Sigmoid colon (tissue), 7 donors: ENCODE data around the gene SLC16A5. TPM values are rescaled to one million over a fixed set of nuclear protein-coding genes. Genes with fewer than 3 reads are reported as not detected.

Source experiments
- DNase-seq: peaks from one replicate; pipeline ENCODE4 v3.0.0-alpha.2; 2019
- H3K27ac ChIP-seq, 4 donors: fragments of 200-600 bp; sonication (generic); one replicate each; pipeline ENCODE4 v1.5.1; 2016 to 2019; ENCODE audit warnings: mild to moderate bottlenecking in 1 of 4
- H3K27me3 ChIP-seq, 3 donors: fragments of 200-600 bp; sonication (generic); one replicate each; pipeline ENCODE4 v1.5.1; 2019; ENCODE audit warnings: mild to moderate bottlenecking in 1 of 3
- H3K36me3 ChIP-seq, 4 donors: fragments of 200-600 bp; sonication (generic); one replicate each; pipeline ENCODE4 v1.5.1; 2016 to 2019
- H3K4me1 ChIP-seq, 4 donors: fragments of 200-600 bp; sonication (generic); one replicate each; pipeline ENCODE4 v1.5.1; 2017 to 2019
- H3K4me3 ChIP-seq, 4 donors: fragments of 200-600 bp; sonication (generic); one replicate each; pipeline ENCODE4 v1.5.1; 2017 to 2019; ENCODE audit warnings: mild to moderate bottlenecking in 2 of 4, moderate library complexity in 1 of 4
- H3K9me3 ChIP-seq, 4 donors: fragments of 200-600 bp in 3 of 4; sonication (generic) in 3 of 4; one replicate each; pipeline versions ENCODE4 v1.5.1 to v1.6.1; 2013 to 2019
- EP300 ChIP-seq, 4 donors: sonication (generic); formaldehyde crosslinking; IDR thresholded peaks; one replicate each; pipeline ENCODE4 v1.6.1; 2017; ENCODE audit warnings: antibody characterized with exemption in 4 of 4
- POLR2A ChIP-seq, 2 donors: fragments of 450-650 bp; IDR thresholded peaks; one replicate each; pipeline ENCODE4 v1.6.1; 2016; ENCODE audit warnings: antibody characterized with exemption in 2 of 2, mild to moderate bottlenecking in 2 of 2, moderate library complexity in 2 of 2
- POLR2AphosphoS5 ChIP-seq, 4 donors: sonication (generic); formaldehyde crosslinking; IDR thresholded peaks; one replicate each; pipeline ENCODE4 v1.6.1; 2017; ENCODE audit warnings: antibody characterized with exemption in 4 of 4
- WGBS, 2 donors: extraction: QIAGEN DNeasy Blood & Tissue Kit; methylation state at CpG; one replicate each; pipeline ENCODE4 v1.1.7; 2013; 5-methylcytosine and 5-hydroxymethylcytosine counted together
- intact Hi-C: fragments of 100-400 bp; cut with DNase I; formaldehyde crosslinking; loops from one replicate; pipeline ENCODE4 v1.15.1; 2023
- polyA plus RNA-seq, 3 donors: library from polyadenylated mRNA; stranded (reverse); fragments of 200-250 nt; gene quantifications; one replicate each; pipeline ENCODE4 v1.2.3, GENCODE V29; 2013
- total RNA-seq, 4 donors: library from RNA; depleted of rRNA; stranded (reverse); fragments of >200 nt; gene quantifications; one replicate each; pipeline ENCODE4 v1.1.0, GENCODE V29; 2016
- TF ChIP-seq, protein P1 (sequence below), 4 experiments: fragments of 450-650 bp in 3 of 4; fragments of 200-600 bp in 1 of 4; IDR thresholded peaks; one replicate each; pipeline ENCODE4 v1.5.1; 2016 to 2019; ENCODE audit warnings: antibody characterized with exemption in 4 of 4, mild to moderate bottlenecking in 3 of 4, moderate library complexity in 2 of 4
- donor health status: healthy with polysubstance abuse.
- donor health status: Bipolar disorder and iron deficiency.
- donor health status: healthy.

SLC16A5 gene
- total and polyA plus RNA-seq, 7 donors: 2.6 to 31.1 (median 8.1) TPM

DNA sequence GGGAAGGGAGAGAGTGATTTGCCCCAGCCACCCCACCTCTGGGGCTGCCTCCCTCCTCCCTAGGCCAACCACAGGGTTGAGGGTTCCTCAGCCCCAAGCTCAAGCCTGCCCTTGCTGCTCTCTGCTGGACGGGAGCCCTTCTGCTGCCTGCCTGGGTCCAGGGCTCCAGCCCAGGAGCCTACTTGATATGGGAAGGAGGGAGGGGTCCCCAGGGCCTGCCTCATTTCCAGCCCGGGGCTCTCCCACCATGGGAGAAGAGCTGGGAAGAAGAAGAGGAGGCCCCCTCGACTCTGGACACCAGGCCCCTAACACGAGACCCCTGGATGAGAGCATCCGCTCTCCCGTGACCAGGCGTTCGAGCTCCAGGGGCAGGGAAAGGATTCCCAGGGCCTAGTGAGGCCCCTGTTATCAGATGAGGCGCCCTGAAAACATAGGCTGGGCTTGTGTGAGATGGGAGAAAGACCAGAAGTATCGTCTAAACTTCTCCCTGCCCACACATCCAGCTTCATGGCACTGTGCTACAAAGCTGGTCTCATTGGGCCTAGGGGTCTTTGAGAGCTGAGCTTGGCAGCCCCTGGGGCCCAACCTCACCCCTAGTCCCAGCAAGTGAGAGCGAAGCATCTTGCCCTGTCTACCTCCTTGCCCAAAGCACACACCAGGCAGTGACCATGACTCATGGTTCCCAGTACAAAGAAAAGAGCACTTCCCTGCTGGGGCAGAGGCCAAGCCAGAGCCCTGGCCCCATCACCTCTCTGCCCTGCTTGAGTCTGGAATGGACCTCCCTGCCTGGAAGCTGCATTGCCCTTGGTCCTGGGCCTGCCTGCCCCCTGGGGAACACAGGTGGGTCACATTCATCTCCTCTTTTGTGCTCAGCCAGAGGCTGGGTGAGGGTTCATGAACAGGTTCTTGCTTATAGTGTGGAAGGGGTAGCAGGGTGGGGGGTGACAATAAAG, 987 bp downstream of the SLC16A5 start:
- no peaks in the 10 kb centered on the region for H3K36me3 ChIP-seq
- peaks cover 0 to 36% (median 28%) of the 10 kb centered on the region in 4 donors for H3K4me1 ChIP-seq
- H3K9me3 ChIP-seq: no peaks in the 10 kb centered on the region
- H3K27ac ChIP-seq: peak overlapping the region; percentile 63 to 78 (median 77)
- H3K4me3 ChIP-seq: peak overlapping the region; percentile 29 to 58 (median 50)
- intact Hi-C loops: no loop called here
- DNase-seq: no peak
- TF ChIP-seq, protein P1, sequence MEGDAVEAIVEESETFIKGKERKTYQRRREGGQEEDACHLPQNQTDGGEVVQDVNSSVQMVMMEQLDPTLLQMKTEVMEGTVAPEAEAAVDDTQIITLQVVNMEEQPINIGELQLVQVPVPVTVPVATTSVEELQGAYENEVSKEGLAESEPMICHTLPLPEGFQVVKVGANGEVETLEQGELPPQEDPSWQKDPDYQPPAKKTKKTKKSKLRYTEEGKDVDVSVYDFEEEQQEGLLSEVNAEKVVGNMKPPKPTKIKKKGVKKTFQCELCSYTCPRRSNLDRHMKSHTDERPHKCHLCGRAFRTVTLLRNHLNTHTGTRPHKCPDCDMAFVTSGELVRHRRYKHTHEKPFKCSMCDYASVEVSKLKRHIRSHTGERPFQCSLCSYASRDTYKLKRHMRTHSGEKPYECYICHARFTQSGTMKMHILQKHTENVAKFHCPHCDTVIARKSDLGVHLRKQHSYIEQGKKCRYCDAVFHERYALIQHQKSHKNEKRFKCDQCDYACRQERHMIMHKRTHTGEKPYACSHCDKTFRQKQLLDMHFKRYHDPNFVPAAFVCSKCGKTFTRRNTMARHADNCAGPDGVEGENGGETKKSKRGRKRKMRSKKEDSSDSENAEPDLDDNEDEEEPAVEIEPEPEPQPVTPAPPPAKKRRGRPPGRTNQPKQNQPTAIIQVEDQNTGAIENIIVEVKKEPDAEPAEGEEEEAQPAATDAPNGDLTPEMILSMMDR (IDR thresholded peaks at IDR 0.05): no peak
- TF ChIP-seq POLR2AphosphoS5 (IDR thresholded peaks at IDR 0.05): peak in 1 of 4 donors; percentile 21
- no peaks in the 10 kb centered on the region for H3K27me3 ChIP-seq
- 68 to 78% methylated on average over 11 of the region's 11 CpGs for whole genome bisulfite sequencing, 2 donors

DNA sequence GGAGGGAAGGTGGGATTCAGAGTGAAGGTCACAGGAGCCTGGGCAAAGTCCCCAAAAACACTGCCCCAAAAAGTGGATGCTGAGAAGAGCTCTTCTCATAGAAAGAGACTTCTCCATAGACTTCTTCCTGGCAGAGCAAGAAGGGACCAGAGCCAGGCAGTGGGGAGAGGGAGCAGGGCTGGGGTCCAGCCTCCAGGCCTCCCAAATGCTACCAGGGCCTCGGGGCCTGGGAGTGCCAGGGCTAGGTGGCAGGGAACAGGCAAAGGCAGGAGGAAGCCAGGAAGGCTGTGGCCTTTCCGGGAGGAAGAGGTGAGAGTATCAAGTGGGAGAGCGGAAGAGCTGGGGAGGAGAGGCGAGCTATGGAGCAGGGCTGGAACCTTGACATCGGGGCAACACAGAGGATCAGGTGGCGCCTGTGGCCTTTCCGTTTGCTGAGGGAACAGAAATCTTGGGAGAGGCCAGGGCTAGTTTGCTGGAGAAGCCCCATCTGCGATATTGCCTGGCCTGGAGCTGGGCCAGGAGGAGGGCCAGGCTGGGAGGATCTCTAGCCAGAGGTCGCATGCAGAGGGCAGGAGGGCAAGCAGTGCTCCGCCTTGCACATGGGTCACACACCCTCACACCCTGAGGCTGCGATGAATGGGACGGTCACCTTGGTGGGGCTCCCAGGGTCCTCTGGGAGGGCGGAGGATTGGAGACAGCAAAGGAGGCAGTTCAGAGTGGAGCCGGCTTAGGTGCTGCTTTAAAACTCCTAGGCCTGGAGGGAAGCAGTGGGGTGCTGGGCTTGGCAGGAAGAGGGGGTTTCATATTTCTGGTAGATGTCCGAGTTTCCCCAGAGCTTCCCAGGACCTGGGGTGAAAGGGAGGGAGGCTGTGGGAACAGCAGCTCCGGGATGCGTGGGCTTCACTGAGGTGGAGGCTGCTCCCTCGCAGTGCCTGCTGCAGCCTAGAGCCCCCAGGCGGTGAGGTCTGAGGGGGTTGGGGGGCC, 3.4 kb downstream of the SLC16A5 start:
- H3K36me3 ChIP-seq: no peaks in the 10 kb centered on the region
- H3K4me3 ChIP-seq: no peak overlapping the region
- H3K9me3 ChIP-seq: no peaks in the 10 kb centered on the region
- intact Hi-C loops: no loop called here
- H3K27me3 ChIP-seq: no peaks in the 10 kb centered on the region
- no peak for DNase-seq
- no peak for TF ChIP-seq POLR2A (IDR thresholded peaks at IDR 0.05)
- TF ChIP-seq, protein P1 (IDR thresholded peaks at IDR 0.05): no peak
- TF ChIP-seq EP300 (IDR thresholded peaks at IDR 0.05): no peak
- no peak for TF ChIP-seq POLR2AphosphoS5 (IDR thresholded peaks at IDR 0.05)
- WGBS, 2 donors: 21 to 60% methylated on average over 19 of the region's 19 CpGs
- H3K27ac ChIP-seq: peak overlapping the region; percentile 20 to 50 (median 37)
- peaks cover 0 to 39% (median 29%) of the 10 kb centered on the region in 4 donors for H3K4me1 ChIP-seq

DNA sequence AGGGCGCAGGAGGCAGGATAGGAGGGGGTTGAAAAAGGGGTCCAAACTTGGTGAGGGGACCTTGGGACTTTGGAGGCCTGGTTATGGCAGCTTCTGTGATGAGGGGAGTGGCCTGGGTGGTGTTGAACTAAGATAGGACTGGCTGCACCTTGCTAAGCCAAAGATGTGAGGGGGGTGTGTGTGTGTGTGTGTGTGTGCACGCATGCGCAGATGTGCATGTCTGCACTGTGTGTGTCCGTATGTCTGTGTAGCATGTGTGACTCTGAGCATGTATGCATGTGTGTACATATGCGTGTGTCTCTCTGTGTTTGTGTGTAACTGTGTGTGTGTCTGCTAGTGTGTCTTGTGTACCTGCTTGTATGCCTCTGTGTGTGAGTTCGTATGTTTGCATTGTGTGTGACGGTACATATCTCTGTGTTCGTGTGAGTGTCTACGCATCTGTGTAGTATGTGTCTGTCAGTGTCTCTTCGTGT, 4.1 kb downstream of the SLC16A5 start:
- Histone ChIP-seq H3K4me1 (peaks cover 0 to 44% (median 30%) of the 10 kb centered on the region in 4 donors), H3K27me3 (no peaks in the 10 kb centered on the region), H3K9me3 (no peaks in the 10 kb centered on the region), H3K27ac (peak overlapping the region in 2 of 4 donors; percentile 41 to 50), H3K36me3 (no peaks in the 10 kb centered on the region), H3K4me3 (no peak overlapping the region)
- intact Hi-C loops: no loop called here
- 21 to 72% methylated on average over 10 of the region's 10 CpGs for WGBS, 2 donors
- DNase-seq: no peak
- peak in 1 of 2 donors; percentile 18 for TF ChIP-seq POLR2A (IDR thresholded peaks at IDR 0.05)
- no peak for TF ChIP-seq EP300 (IDR thresholded peaks at IDR 0.05)

DNA sequence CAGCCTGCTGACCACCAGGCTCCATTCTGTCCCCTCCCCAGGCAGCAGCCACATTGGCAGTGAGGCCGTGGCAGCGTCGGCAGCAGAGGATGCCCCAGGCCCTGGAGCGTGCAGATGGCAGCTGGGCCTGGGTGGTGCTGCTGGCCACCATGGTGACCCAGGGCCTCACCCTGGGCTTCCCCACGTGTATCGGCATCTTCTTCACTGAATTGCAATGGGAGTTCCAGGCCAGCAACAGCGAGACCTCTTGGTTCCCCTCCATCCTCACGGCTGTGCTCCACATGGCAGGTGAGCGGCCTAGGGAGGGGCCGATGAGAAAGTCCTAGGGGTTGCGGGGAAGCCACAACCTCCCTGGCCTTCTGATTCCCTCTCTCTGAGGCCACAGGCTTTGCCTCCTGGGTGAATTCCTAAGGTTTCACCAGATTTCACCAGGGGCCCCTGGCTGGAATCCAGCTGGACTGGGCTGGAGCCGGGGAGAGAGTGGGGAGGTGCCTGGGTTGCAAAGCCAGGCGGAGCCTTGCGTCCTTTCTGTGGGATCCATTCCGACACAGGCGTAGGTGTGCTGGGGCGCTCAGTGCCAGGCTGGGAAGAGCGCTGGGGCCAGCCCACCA, 5.9 kb downstream of the SLC16A5 start:
- peaks cover 0 to 32% (median 18%) of the 10 kb centered on the region in 4 donors for H3K4me1 ChIP-seq
- DNase-seq: no peak
- TF ChIP-seq POLR2A (IDR thresholded peaks at IDR 0.05) (no peak), EP300 (IDR thresholded peaks at IDR 0.05) (no peak), POLR2AphosphoS5 (IDR thresholded peaks at IDR 0.05) (no peak)
- TF ChIP-seq, protein P1 (IDR thresholded peaks at IDR 0.05): no peak
- no peaks in the 10 kb centered on the region for H3K27me3 ChIP-seq
- no peaks in the 10 kb centered on the region for H3K36me3 ChIP-seq
- H3K9me3 ChIP-seq: no peaks in the 10 kb centered on the region
- WGBS, 2 donors: 89 to 91% methylated on average over 18 of the region's 18 CpGs
- H3K27ac ChIP-seq: peak overlapping the region in 2 of 4 donors; percentile 20 to 34
- no peak overlapping the region for H3K4me3 ChIP-seq
- intact Hi-C loops: no loop called here
